ENCODE data around the gene THPO.
"Not testable (repeated sequence)": the region's sequence is repeated elsewhere in the genome, so short reads cannot be mapped to it uniquely, and the experiment has no call there.

THPO gene

DNA sequence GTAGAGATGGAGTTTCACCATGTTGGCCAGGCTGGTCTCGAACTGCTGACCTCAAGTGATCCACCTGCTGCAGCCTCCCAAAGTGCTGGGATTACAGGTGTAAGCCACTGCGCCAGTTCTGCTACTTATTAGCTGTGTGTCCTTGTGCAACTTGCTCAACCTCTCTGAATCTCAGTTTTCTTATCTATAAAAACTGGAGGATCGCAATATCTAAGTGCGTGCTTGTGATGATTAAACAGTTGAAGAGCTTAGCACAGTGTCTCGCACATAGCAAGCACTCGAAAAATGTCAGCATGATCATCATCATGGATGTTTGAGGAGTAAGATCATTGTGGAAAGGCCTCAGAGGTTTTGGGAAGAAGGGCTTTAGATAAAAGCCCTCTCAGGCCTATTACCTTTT is 27.4 kb downstream of the THPO start:
- Mint-ChIP-seq H3K27ac (no peak overlapping the region), H3K4me1 (no peaks in the 10 kb centered on the region), H3K4me3 (no peak overlapping the region), H3K9me3 (no peaks in the 10 kb centered on the region), H3K36me3 (peaks cover 17% of the 10 kb centered on the region), H3K27me3 (no peaks in the 10 kb centered on the region)
- no peak for ATAC-seq

GRCh38 chr3:184349563-184350470 is 28.2 kb downstream of the THPO start:
- no peak for ATAC-seq
- Mint-ChIP-seq H3K4me1 (no peaks in the 10 kb centered on the region), H3K36me3 (peaks cover 18% of the 10 kb centered on the region), H3K4me3 (no peak overlapping the region), H3K27ac (no peak overlapping the region), H3K9me3 (no peaks in the 10 kb centered on the region), H3K27me3 (no peaks in the 10 kb centered on the region)

DNA sequence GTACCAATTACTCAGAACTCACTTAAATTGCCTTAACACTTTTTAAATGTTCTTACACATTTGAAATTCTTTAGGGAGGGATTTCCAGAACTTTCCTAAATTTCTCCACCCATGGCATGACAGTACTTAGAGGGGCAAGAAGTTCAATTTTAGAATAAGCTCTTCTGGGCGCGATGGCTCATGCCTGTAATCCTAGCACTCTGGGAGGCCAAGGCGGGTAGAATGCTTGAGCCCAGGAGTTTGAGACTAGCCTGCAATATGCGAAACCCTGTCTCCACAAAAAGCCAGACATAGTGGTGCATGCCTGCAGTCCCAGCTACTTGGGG is 30.0 kb downstream of the THPO start:
- H3K27ac Mint-ChIP-seq, result no peak overlapping the region
- no peak overlapping the region for H3K4me3 Mint-ChIP-seq
- no peaks in the 10 kb centered on the region for H3K9me3 Mint-ChIP-seq
- peaks cover 21% of the 10 kb centered on the region for H3K36me3 Mint-ChIP-seq
- H3K4me1 Mint-ChIP-seq, result no peaks in the 10 kb centered on the region
- no peaks in the 10 kb centered on the region for H3K27me3 Mint-ChIP-seq
- no peak for ATAC-seq

- H3K4me3 Mint-ChIP-seq, result no peak overlapping the region
- no peak for ATAC-seq
- peaks cover 24% of the 10 kb centered on the region for H3K36me3 Mint-ChIP-seq
- H3K4me1 Mint-ChIP-seq, result no peaks in the 10 kb centered on the region
- no peaks in the 10 kb centered on the region for H3K27me3 Mint-ChIP-seq
- no peak overlapping the region for H3K27ac Mint-ChIP-seq
- no peaks in the 10 kb centered on the region for H3K9me3 Mint-ChIP-seq
Observed at GRCh38 chr3:184347321-184348056, 30.5 kb downstream of the THPO start.

GRCh38 chr3:184346480-184347190 is 31.4 kb downstream of the THPO start:
- Mint-ChIP-seq H3K4me3 (no peak overlapping the region), H3K27ac (no peak overlapping the region), H3K4me1 (no peaks in the 10 kb centered on the region), H3K9me3 (no peaks in the 10 kb centered on the region), H3K27me3 (no peaks in the 10 kb centered on the region), H3K36me3 (peaks cover 17% of the 10 kb centered on the region)
- no peak for ATAC-seq

GRCh38 chr3:184345317-184346144 is 32.5 kb downstream of the THPO start:
- no peaks in the 10 kb centered on the region for H3K9me3 Mint-ChIP-seq
- no peaks in the 10 kb centered on the region for H3K4me1 Mint-ChIP-seq
- peaks cover 20% of the 10 kb centered on the region for H3K36me3 Mint-ChIP-seq
- peak; percentile 55 for ATAC-seq
- no peaks in the 10 kb centered on the region for H3K27me3 Mint-ChIP-seq
- no peak overlapping the region for H3K27ac Mint-ChIP-seq
- H3K4me3 Mint-ChIP-seq, result no peak overlapping the region

DNA sequence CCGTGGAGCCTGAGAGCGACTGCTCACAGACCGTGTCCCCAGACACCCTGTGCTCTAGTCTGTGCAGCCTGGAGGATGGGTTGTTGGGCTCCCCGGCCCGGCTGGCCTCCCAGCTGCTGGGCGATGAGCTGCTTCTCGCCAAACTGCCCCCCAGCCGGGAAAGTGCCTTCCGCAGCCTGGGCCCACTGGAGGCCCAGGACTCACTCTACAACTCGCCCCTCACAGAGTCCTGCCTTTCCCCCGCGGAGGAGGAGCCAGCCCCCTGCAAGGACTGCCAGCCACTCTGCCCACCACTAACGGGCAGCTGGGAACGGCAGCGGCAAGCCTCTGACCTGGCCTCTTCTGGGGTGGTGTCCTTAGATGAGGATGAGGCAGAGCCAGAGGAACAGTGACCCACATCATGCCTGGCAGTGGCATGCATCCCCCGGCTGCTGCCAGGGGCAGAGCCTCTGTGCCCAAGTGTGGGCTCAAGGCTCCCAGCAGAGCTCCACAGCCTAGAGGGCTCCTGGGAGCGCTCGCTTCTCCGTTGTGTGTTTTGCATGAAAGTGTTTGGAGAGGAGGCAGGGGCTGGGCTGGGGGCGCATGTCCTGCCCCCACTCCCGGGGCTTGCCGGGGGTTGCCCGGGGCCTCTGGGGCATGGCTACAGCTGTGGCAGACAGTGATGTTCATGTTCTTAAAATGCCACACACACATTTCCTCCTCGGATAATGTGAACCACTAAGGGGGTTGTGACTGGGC is 33.3 kb downstream of the THPO start:
- Mint-ChIP-seq H3K36me3 (peaks cover 20% of the 10 kb centered on the region), H3K27me3 (no peaks in the 10 kb centered on the region), H3K4me3 (no peak overlapping the region), H3K9me3 (no peaks in the 10 kb centered on the region), H3K4me1 (no peaks in the 10 kb centered on the region), H3K27ac (no peak overlapping the region)
- ATAC-seq, result no peak

GRCh38 chr3:184343200-184343876 is 34.7 kb downstream of the THPO start:
- Mint-ChIP-seq H3K4me3 (no peak overlapping the region), H3K4me1 (peaks cover 9% of the 10 kb centered on the region), H3K27ac (no peak overlapping the region), H3K36me3 (peaks cover 26% of the 10 kb centered on the region), H3K27me3 (peaks cover 1% of the 10 kb centered on the region), H3K9me3 (no peaks in the 10 kb centered on the region)
- ATAC-seq, result no peak

DNA sequence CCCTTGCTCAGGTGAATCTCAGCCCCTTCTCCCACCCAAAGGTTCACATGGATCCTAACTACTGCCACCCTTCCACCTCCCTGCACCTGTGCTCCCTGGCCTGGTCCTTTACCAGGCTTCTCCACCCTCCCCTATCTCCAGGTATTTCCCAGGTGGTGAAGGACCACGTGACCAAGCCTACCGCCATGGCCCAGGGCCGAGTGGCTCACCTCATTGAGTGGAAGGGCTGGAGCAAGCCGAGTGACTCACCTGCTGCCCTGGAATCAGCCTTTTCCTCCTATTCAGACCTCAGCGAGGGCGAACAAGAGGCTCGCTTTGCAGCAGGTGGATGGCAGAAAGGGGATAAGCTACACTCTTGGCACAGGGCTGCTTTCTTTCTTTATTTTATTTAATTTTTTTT is 36.1 kb downstream of the THPO start:
- H3K36me3 Mint-ChIP-seq, result peaks cover 26% of the 10 kb centered on the region
- peaks cover 23% of the 10 kb centered on the region for H3K4me1 Mint-ChIP-seq
- no peaks in the 10 kb centered on the region for H3K9me3 Mint-ChIP-seq
- no peak overlapping the region for H3K27ac Mint-ChIP-seq
- H3K27me3 Mint-ChIP-seq, result peaks cover 14% of the 10 kb centered on the region
- no peak overlapping the region for H3K4me3 Mint-ChIP-seq
- ATAC-seq, result no peak

- Mint-ChIP-seq H3K4me1 (peaks cover 36% of the 10 kb centered on the region), H3K27me3 (peaks cover 14% of the 10 kb centered on the region), H3K36me3 (peaks cover 19% of the 10 kb centered on the region)
- not testable (repeated sequence) for ATAC-seq, H3K27ac Mint-ChIP-seq, H3K4me3 Mint-ChIP-seq, H3K9me3 Mint-ChIP-seq
Observed at GRCh38 chr3:184339451-184340135, 38.4 kb downstream of the THPO start.

DNA sequence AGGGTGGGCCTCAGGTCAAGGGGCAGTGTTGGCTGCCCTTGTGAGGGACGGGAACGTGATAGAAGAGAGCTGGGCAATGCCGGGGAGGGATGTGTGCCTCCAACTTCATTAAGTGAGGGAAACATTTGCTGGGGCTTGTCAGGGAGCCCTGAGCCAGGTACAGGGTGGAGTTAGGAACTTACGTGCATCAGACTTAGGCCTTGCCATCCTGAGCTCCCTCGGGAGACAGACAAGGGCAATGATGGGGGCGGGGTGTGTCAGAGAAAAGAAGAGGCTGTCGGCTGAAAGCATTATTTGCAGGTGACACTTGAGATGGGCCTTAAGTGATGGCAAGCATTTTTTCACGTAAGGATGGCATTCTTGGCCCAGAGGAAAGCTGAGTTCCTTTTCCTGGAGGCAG is 39.0 kb downstream of the THPO start:
- H3K4me3 Mint-ChIP-seq, result peak overlapping the region; percentile 51
- no peak overlapping the region for H3K27ac Mint-ChIP-seq
- no peak for ATAC-seq
- H3K36me3 Mint-ChIP-seq, result peaks cover 18% of the 10 kb centered on the region
- peaks cover 14% of the 10 kb centered on the region for H3K27me3 Mint-ChIP-seq
- peaks cover 38% of the 10 kb centered on the region for H3K4me1 Mint-ChIP-seq
- no peaks in the 10 kb centered on the region for H3K9me3 Mint-ChIP-seq

DNA sequence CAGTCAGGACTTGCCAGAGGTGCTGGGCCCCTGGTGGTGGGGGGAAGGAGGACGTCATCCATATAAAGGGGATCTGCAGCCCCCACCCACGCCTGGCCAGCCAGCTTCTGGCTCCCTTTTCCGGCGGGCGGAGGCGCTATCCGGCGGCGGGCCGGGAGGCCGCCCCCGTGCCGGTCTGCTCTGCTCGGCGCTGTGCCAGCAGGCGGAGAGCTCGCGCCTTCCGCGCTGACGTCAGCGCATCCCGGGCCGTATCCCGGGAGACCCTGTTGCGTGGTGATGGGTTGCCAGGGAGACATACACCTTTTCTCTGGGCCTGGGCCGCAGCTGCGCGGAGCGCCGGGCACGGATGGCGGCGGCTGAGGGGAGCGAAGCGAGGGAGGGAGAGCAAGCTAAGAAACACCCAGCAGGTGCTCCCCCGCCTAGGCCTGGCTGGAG is 39.5 kb downstream of the THPO start:
- Mint-ChIP-seq H3K27me3 (peaks cover 14% of the 10 kb centered on the region), H3K4me3 (peak overlapping the region; percentile 51), H3K9me3 (no peaks in the 10 kb centered on the region), H3K4me1 (peaks cover 43% of the 10 kb centered on the region), H3K27ac (peak overlapping the region; percentile 36), H3K36me3 (peaks cover 23% of the 10 kb centered on the region)
- no peak for ATAC-seq

DNA sequence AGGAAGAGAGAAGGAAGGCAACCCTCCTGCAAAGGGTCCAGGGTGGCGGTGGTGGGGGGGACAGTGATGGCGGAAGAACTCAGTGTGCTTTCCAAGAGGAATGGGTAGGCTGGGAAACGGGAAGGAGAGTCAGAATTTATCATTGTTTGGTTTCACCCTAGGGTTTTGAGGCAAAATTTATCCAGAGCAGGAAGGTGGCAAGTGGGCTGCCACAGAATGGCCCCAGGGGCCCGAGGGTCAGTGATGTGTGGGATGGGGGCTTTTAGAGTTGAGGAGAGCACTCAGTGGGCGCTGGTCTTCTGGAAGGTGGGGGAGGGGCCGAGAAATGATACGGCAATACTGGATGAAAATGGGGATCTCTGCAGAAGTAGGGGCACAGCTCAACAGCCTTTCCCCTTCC is 40.0 kb downstream of the THPO start:
- H3K4me3 Mint-ChIP-seq, result peak overlapping the region; percentile 11

More for the DNA sequence above, 40.0 kb downstream of the THPO start:
- Mint-ChIP-seq H3K9me3 (no peaks in the 10 kb centered on the region), H3K27ac (peak overlapping the region; percentile 36), H3K4me1 (peaks cover 48% of the 10 kb centered on the region), H3K36me3 (peaks cover 28% of the 10 kb centered on the region), H3K27me3 (peaks cover 14% of the 10 kb centered on the region)
- no peak for ATAC-seq
